Measurements from ENCODE around the gene PGLYRP1.

Gene PGLYRP1

GRCh38 chr19:46031781-46032596, 9.1 kb upstream of the PGLYRP1 start:
- no peak for DNase-seq

GRCh38 chr19:46030812-46031550, 8.1 kb upstream of the PGLYRP1 start:
- no peak for DNase-seq

GRCh38 chr19:46025835-46026234, 3.0 kb upstream of the PGLYRP1 start:
- DNase-seq: no peak

DNA sequence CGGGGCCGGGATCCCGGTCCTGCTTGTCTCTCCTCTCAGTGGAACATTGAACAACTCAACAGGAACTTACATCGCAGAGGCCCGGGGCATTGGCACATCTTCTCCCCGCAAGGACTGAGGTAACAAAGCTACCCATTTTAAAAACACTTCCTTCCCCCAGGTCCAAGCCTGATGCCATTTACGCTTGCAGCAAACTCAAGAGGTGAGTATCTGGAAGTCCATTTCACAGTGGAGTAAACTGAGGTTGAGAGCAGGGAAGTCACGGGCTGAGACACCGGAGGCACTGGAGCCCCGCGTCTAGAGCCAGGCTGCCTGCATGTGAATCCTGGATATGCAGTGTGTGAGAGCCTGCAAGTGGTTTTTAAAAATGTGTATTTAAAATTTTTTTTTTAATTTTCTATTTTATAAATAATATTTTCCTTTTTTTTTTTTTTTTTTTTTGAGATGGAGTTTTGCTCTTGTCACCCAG, 492 bp upstream of the PGLYRP1 start:
- DNase-seq: no peak

DNA sequence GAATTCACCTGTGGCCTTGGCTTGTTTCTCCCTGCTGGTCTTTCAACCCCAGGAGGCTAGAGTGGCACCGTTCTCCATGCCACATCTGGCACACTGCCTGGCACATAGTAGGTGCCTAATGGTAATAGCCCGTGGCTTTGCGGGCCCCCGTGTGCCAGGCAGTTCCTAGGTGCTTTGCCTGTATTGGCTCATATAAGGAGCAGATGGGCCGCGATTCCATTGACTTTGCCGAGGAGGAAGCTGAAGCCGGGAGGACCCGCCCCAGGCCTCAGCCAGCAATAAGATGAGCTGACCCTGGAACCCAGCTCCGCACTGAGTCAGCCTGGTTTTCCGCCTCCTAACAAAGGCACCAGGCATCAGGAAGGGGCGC, 807 bp downstream of the PGLYRP1 start:
- DNase-seq: no peak

DNA sequence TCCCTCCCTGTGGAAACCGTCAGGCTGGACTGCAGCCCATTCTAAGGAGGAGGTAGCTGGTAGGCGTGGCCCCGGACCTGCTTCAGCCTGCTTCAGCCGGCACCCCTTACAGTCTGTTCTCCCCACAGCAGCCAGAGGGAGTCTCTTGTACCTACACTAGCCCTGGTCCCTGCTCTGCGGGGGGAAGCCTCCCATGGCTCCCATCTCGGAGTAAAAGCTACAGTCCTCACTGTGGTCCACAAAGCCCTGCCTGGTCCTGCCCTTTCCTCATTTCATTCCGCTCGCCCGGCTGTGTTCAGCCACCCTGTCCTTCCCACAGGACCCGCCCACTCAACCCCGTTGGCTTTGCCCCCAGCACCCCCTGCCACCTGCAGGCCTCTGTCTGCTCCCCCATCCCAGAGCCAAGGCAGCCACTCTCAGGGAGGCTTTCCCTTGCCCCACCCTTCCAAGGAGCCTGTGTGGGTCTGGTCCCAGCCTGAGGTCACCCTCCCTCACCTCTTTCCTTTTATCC, 1.3 kb downstream of the PGLYRP1 start:
- no peak for DNase-seq

DNA sequence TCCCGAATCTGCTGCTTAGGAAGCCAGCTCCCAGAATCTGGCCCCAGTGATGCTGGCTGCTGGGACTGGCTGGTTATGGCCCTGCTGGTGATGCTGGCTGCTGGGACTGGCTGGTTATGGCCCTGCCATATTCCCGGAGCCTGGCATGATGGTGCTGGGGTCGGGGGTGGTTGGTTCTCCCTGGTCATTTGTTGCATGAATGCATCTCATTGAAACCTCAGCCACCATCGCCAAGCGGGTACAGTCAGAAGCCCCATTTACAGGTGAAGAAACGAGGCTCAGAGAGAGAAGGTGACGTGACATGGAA, 2.1 kb downstream of the PGLYRP1 start:
- no peak for DNase-seq

DNA sequence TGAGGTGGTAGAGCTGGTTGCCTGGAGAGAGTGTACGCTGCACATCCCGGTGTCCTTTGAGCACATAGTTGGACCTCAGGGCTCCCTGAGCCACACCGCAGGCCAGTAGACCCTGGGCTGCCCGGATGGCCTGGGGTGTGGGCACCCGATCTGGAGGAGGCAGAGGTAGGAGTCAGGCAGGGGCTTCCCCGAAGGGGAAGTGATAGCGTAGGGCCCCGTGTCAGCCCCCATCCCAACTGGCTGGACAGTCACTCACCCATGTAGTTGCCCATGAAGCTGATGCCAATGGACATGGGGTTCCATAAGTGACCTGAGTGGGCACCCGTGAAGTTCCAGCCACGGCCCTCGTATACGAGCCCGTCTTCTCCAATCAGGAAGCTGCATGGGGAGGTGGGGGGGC, 3.6 kb downstream of the PGLYRP1 start:
- no peak for DNase-seq

- DNase-seq: no peak
Measured at GRCh38 chr19:46018729-46019251, 4.1 kb downstream of the PGLYRP1 start.

GRCh38 chr19:46017874-46018675, 4.8 kb downstream of the PGLYRP1 start:
- no peak for DNase-seq

DNA sequence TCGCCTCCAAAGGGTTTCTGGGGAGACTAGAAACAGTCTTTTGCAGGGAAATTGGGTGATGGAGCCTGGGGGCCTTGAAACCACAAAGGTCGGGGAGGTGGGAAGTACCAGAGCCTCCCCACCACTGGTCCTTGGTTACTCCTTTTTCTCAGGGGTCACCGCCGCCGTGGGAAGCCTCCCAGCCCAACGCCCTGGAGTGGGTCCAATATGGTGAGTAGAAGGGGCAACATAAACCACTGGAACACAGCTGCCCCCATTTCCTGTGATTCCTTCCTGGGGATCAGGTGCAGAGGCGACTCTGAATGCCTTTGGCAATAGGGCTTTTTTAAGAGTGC, 5.8 kb downstream of the PGLYRP1 start:
- no peak for DNase-seq

GRCh38 chr19:46016426-46017094, 6.3 kb downstream of the PGLYRP1 start:
- DNase-seq: peak; percentile 61

DNA sequence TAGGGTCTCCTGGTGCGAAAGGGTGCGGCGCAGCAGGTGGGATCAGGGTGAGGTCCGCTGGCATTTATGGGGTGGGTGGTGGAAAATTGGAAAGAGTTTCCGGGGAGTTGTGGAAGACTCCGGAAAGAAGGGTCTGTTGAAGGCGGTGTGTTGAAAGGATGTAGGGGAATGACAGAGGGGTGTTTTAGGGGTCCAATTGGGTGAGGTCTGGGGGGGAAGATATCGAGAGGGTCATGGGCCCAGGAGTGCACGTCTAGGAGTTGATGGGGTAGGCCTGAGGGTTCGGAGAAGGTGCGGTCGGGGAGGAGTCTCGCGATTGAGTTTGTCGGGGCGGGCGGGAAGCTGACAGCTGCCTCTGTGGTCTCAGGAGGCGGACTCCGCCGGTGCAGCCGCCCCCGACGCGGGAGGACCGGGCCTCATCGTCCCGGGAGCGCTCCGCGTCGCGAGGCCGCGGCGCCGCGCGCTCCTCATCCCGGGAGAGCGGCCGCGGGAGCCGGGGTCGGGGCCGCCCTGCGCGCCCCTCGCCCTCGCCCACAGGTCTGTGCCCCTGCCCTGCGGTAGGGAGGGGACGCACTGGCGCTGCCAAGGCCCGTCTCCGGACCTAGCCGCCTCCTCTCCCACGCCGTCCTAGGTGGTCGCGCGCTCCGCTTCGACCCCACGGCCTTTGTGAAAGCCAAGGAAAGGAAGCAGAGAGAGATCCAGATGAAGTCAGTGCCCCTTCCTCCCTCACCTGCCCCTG, 7.0 kb downstream of the PGLYRP1 start:
- DNase-seq: no peak

- peak; percentile 61 for DNase-seq
Measured at GRCh38 chr19:46014941-46015686, 7.7 kb downstream of the PGLYRP1 start.

- DNase-seq: no peak
Measured at GRCh38 chr19:46014534-46014933, 8.3 kb downstream of the PGLYRP1 start.

DNA sequence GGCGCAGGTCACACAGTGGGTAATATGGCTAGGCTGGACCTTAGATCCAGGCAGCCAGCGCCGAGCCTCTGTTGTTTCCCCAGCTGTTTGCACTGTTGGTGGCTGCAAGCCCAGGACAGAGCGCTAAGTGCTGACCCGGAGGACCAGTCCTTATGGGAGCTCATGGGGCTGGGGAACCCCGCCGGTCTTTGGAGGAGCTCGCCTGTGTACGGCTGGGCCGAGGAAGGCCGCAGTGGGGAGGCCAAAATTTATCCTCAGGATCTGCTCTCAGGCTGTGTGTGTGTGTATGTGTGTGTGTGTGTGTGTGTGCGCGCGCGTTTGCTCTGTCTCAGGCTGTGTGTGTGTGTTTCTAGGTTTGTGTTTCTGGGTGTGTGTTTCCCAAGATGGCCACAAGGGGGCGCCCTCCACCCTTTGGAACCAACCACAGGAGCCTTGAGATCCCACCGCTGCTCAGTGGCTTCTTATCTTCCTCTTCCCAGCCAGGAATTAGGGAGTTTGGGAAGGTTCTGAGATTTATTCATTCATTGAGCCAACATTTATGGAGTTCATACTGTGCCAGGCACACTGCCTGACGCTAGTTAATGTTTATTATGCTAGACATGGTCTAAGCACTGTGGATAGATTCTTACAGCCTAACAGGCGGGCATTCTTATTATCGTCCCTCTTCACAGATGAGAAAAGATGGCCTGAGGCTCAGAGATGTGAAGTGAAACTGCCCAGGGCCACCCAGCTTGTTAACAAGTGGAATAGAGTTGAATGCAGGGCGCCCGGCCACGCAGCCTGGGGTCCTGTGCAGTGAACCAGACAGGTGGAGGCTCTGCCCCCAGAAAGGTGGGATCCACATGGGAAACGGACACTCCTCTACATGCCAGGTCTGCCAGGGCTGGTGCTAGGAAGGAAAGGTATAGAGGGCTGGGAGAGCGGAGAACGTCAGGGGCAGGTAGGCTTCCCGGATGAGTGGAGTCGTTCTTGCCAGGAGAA, 13.0 kb downstream of the PGLYRP1 start:
- peak; percentile 23 for DNase-seq

DNA sequence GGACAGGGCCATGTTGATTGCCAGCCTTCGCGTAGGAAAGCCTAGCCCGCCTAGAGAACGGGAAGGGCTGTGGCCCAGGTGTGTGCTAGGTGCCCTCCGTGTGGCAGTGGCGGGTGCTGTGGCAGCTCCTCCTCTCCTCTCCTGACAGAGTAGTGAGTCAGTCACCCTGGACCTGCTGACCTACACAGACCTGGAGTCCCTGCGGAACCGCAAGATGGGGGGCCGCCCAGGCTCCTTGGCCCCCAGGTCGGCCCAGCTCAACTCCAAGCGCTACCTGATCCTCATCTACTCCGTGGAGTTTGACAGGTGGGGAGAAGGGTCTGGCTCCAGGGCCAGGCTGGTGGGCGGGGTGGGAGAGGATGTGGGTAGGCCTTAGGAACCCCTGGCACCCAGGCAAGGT, 16.4 kb downstream of the PGLYRP1 start:
- no peak for DNase-seq

DNA sequence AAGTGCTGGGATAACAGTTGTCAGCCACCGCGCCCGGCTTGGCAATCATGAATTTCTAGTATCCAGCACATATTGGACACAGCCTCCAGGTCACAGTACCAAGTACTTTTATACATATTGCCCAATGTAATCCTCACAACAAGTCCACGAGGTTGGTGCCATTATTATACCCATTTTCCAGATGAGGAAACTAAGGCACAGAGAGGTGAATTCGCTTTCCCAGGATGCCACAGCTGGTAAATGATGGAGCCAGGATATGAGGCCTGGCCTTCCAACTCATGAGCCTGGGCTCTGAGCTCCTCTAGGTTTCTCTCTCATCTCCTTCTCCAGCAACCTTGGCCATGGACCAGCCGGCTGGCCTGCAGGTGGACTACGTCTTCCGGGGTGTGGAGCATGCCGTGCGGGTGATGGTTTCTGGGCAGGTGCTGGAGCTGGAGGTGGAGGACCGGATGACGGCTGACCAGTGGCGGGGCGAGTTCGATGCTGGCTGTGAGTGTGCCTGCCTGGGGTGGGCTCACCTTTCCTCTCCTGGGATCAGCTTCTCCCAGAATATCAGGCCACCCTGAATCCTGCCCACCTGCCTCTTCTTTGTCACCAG, 20.1 kb downstream of the PGLYRP1 start:
- no peak for DNase-seq

DNA sequence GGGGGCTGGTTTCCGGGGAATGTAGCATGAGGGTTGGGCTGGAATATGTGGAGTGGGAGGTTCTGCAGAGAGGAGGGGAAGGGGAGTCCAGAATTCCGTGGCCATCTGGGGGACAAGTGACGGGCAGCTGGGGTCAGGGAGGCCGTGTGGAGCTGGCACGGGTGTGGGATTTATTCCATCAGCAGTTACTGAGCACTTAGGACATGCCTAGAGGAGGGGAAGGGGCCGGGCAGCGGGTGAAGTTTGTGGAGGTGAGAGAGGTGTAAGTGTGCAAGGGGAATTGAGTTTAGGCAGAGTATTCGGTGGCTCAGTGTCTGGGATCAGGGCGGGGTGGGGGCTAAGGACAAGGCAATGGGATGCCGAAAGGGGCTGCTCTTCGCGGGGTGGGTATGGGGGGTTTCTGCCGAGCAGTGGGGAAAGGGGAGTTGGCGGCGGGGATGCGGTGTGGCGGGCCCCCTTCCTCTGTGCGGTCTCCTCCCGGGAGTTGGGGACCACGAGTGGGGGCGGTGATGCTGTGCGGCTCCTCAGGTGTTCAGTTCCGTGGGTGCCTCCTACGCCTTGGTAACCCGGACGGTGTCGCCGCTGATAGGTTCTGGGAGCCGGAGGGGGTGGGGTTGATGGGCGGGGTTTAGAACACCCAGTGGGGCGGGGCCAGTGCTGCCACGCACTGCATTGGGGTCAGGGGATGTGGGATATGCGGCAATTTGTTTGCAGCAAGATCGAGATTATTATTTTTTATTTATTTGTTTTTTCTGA, 22.2 kb downstream of the PGLYRP1 start:
- no peak for DNase-seq

Data from NCI-H187 treated with DMSO at 0.1 percent for 48 hours (cell line).